ENCODE results near the gene IL15RA.
A peak's percentile ranks its signal among the peaks of the same experiment; 100 is the strongest.

The IL15RA gene

DNA sequence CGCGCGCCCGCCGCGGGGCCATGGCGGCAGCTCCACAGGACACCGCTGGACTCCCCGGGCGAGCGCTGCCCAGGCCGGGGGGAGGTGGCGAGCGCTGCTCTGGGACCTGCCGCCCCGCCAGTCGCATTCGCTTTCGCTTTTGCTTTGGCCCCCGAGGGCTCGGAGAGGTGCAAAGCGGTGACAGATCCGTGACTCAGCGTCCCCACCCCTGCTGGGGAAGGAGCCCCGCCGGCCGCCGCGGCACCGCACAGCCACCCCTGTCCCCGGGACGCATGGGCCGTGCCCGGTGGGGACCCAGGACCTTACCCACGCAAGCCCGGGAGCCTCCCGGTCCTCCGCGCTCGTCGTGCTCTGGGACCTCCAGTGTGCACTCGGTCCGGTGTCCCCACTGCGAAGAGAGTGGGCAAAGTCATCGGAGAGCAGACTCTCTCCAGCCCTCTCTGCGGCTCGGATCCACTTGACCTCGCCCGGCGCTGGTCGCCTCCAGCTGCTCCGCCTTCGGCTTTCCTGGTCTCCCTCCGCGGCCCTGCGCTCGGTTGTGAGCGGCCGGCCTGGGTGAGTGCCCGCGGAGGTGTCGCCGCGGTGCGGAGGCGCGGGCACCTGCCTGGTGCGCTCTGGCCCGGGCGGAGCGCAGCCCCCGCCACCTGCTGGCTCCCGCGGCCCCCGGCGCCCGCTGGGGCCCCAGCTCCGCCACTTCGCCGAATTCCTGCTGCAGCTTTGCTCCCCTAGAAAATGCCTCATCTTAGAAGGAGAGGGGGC lies at the start of gene IL15RA:
Gene IL15RA (minus strand): TSS at position 73 of the 759 bp plus-strand sequence. CDS start 51 bp downstream, at position 22.
- no peak for DNase-seq

GRCh38 chr10:6025683-6026255 lies 48.4 kb upstream of the IL15RA start:
- no peak for DNase-seq

- no peak for DNase-seq
Observed at GRCh38 chr10:6024334-6024682, 47.0 kb upstream of the IL15RA start.

GRCh38 chr10:6023661-6024333 lies 46.5 kb upstream of the IL15RA start:
- no peak for DNase-seq

DNA sequence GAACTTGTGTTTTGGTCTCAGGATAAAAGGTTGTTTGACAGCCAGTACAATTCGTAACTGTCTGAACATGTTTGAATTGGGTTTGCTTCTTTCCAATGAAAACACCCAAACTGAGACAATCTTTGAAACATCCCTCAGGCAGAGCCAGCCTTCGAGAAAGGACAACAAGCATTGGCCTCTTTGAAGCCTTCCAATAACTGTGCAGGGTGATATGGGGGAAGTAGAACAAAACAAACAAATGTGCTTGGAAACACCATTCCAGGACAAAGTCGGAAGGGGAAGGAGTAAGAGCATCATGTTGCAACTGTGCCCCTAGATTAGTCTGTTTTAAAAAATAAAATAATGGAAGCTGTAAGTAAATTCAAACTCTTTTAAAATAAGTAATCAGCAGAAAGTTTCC lies 45.3 kb upstream of the IL15RA start:
- DNase-seq, result no peak

- no peak for DNase-seq
Observed at GRCh38 chr10:6020826-6021225, 43.5 kb upstream of the IL15RA start.

GRCh38 chr10:6019796-6020195 lies 42.5 kb upstream of the IL15RA start:
- DNase-seq, result no peak

- no peak for DNase-seq
Observed at GRCh38 chr10:6019010-6019782, 41.9 kb upstream of the IL15RA start.

DNA sequence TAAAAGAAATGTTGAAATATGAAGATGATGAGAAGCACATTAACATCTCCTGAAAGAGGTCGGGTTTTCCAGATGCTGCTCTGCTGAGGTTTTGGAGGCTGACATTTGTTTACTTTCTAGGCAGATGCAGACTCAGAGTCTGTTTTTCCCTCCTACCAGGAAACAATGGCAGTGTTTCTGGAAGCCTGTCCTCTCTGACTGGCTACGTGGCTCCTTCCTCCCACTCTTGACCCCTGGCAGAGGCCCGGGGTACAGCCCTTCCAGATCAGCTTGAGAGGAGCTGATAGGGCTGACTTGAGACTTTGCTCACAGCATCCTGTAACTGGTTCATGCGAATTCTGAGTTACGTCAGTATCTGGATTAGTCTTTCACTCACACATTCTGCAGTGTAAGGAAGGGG lies 41.1 kb upstream of the IL15RA start:
- DNase-seq, result no peak

GRCh38 chr10:6017781-6018354 lies 40.5 kb upstream of the IL15RA start:
- no peak for DNase-seq

DNA sequence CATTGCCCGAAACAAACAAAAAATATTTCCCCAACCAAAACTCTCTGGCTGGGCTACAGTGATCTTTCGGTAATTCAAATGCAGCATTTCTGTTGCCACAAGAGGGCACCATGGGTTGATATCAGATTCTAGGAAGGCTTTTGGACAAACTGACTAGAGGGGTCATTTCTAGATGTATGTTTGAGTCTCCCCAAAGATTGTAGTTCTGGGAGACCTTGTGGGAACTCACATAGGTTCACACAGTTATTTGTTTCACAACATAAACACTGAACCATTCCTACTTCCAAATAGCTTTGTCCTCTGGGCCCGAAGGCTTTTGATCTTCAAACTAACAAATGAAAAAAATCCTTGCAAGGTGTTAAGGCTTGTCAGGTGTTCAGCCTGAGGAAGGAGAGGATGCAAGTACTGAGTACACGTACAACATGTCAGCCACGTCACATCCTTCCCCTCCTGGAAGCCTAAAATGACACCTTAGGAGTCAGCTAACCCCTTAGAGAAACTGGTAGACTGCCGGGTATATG lies 37.0 kb upstream of the IL15RA start:
- peak; percentile 20 for DNase-seq

DNA sequence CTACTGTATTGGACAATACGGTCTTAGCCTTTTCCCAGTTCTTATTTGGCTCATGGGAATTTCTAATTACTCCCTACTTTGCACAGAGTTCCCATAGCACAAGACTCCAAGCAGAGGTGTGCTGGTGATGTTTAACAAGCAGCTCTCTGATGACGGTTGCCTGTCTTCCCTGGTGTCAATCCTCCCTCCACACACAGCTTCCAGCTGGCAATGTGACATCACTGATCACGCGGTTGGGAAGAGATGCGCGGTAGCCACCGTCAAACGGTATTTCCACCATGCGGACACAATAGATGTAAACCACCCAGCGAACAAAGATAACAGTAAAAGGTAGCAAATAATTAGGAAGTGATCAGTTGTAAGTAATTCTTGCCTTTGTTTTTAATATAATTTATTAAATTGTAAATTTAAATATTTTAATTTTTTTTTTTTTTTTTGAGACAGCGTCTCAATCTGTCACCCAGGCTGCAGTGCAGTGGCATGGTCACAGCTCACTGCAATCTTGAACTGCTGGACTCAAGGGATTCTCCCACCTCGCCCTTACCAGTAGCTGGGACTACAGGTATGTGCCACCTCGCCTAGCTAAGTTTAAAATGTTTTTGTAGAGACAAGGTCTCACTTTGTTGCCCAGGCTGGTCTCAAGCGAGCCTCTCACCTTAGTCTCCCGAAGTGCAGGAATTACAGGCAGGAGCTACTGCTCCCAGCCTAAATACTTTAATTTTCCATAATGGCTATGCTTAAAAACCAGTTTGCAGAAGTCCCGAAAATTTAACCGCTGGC lies 36.3 kb upstream of the IL15RA start:
- DNase-seq, result no peak

DNA sequence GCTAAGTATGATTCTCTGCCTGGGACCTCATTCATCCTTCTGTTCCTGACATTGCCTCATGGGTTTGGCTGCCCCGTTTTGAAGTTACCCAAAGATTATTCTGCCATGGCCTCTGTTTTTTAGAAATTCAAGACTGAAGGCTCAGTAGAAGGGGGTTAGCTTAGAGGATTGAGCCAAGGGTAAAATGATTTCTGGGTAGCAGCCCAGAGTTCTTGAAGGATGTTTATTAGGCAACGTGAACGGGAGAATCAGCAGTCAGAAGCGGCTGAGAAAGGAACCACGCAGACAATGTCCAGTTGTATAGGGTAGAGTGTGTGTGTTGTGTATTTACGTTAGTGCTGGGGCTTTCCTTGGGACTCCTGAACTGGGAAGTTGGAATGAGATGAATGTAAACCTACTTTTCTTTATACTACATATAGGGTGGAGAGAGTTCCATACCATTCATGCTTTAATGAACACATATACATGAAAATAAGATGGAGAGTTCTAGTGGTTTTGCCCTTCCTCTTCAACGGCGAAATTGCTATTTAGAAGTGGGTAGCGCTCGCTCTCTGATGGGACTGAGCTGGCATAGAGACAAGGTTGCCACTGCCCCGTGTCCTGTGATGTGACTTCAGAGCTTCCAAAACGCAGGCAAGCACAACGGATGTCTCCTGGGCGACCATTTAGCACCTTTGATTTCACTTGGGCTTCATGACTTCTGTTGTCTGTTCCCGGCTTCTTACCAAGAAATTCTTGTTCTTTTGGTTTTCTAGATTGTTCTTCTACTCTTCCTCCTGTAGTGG lies 35.0 kb upstream of the IL15RA start:
- DNase-seq, result no peak

DNA sequence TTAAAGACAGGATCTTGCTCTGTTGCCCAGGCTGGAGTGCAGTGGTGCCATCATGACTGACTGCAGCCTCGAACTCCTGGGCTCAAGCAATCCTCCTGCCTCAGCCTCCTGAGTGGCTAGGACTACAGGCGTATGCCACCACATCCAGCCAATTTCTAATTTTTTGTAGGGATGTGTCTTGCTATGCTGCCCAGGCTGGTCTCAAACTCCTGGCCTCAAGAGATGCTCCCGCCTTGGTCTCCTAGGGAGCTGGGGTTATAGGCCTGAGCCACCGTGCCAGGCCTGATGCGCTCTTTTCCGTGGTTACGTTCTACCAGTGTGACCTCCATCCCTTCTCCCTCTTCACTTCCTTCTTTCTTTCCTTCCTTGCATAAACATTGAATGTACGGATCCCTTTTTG lies 34.2 kb upstream of the IL15RA start:
- no peak for DNase-seq

DNA sequence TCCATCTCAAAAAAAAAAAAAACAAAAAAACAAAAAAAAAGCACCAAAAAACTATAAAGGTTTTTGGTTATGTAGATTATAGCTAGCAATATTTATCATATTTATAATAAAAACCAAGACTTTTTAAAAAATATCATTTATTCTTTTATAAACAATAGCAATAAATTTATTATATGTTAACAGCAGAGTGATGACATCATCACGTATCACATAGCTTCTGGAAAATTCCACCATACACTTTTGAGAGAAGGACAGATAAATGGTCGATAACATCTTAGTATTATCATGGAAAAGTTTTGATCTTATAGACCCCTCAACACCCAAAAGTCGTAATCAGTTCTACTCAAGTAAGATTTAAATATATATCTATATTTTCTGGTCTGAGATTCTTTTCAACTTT lies 33.2 kb upstream of the IL15RA start:
- DNase-seq, result no peak

DNA sequence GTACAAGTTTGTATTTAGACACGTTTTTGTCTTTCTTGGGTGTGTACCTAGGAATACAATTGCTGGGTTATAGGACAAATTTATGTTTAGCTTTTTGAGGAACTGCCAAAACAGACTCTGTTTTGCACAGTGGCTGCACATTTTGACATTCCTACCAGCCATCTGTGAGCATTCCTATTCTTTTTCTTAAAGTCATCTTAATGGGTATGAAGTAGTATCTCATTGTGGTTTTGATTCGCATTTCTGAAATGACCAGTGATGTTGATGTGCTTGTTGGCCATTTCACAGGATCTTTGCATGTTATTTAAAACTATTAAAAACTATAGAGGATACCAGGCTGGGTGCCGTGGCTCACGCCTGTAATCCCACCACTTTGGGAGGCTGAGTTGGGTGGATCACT lies 32.6 kb upstream of the IL15RA start:
- no peak for DNase-seq

DNA sequence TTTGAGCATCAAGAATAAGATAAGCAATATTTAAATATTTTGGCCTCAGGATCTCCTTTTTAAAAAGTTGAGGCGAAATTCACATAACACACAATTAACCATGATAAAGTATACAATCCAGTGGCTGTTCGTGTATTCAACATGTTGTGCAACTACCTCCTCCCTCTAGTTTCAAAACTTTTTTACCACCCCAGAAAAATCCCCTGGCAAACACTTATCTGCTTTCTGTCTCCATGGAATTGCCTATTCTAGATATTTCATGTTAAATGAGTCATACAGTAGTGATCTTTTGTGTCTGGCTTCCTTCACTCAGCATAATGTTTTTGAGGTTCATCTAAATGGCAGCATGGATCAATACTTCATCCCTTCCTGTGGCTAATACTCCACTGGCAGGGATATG lies 31.8 kb upstream of the IL15RA start:
- no peak for DNase-seq

DNA sequence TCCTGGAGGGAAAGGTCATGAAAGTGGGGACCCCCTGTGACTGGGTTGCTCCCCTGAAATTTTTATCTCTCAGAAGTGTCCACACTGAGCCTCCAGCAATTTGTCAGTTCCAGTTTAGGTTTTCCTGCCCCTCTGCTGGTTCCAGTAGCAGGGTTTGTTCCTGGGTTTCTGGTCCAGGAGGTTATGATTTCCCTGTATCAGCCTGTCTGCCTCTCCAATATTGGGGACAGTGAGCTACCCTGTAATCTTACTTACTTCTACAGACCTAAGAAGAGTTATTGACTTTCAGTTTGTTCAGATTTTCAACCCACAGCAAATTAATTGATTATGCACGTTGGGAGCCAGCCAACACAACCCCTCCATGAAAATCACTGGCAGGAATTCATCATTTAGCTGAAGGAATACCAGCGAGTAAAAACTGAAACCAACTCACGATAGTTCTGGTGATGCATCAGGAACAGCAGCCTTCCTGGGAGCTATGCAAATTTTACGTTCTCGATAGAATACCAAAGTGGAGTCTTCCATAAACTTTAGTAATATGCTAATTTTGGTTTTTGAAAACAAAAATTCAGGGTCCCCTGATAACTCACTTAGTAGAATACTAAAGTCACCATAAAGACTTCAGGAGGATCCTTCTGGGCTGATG lies 31.3 kb upstream of the IL15RA start:
- DNase-seq, result no peak

DNA sequence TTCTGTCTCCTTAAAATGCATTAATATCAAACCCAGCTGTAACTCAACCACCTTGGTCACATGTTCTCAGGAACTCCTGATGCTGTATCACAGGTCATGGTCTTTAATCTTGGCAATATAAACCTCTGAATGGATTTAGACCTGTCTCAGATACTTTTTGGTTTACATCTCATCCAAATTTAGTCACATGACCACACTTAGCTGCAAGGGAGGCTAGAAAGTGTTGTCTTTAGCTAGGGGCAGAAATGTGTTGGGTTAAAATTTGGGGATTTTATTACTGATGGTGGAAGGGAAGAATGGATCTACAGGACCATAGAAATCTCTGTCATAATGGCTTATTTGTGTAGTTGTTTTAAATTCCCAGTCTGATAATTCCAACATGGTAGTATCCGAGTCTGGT lies 29.6 kb upstream of the IL15RA start:
- no peak for DNase-seq

- DNase-seq, result no peak
Observed at GRCh38 chr10:6006546-6006945, 29.2 kb upstream of the IL15RA start.
